Amniotic stem cell (primary cell): ENCODE results near the gene PLEKHJ1.

Experiments used
- DNase-seq: peaks from one replicate; lab custom pipeline; 2025; lab: John Stamatoyannopoulos, UW

PLEKHJ1 gene

GRCh38 chr19:2249010-2249866 is 13.1 kb upstream of the PLEKHJ1 start, which contains the start of gene AMH:
TSS of gene AMH (plus strand) at chr19:2249323. CDS start at chr19:2249333, 10 bp downstream.
- no peak for DNase-seq

GRCh38 chr19:2248136-2249009 is 12.2 kb upstream of the PLEKHJ1 start:
- no peak for DNase-seq

GRCh38 chr19:2247433-2248101 is 11.4 kb upstream of the PLEKHJ1 start:
- DNase-seq: no peak

DNA sequence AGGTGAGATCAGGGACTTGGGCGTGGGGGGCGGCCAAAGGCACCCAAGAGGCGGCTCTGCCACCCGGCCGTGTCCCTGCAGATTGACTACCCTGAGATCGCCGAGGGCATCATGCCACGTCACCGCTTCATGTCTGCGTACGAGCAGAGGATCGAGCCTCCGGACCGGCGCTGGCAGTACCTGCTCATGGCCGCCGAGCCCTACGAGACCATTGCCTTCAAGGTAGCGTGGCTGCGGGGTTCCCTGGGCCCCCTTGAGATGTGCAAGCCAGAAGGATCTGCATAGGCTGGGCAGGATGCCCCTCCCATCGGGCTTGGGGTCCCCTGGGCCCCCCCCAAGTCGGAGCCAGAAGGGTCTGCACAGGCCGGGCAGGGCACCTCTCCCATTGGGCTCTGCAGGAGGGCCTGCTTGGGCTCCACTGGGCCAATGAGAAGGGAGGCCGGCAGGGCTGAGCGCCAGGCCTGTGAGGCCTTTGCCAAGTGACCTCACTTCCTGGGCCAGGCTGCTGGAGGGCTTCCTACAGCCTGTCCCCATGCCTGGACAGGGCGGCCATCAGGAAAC is 10.8 kb upstream of the PLEKHJ1 start:
- DNase-seq: no peak

- DNase-seq: no peak
Measured at GRCh38 chr19:2246014-2246620, 10.0 kb upstream of the PLEKHJ1 start.

DNA sequence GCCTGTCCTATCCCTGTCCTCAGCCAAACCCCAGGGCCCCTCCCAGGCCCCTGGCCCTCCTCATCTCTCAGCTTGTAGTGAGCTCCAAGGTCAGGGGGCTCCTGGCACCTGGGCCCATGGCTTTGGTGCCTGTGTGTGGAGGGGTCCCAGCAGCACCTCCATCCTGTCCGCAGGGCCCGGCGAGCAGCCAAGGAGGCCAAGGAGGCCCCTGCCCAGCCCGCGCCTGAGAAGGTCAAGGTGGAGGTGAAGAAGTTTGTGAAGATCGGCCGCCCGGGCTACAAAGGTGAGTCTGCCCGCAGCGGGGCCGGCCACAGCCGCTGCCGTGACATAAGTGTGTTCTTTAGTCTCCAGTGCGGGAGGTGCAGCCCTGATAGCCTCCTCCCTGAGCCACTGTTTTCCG is 9.1 kb upstream of the PLEKHJ1 start:
- no peak for DNase-seq

DNA sequence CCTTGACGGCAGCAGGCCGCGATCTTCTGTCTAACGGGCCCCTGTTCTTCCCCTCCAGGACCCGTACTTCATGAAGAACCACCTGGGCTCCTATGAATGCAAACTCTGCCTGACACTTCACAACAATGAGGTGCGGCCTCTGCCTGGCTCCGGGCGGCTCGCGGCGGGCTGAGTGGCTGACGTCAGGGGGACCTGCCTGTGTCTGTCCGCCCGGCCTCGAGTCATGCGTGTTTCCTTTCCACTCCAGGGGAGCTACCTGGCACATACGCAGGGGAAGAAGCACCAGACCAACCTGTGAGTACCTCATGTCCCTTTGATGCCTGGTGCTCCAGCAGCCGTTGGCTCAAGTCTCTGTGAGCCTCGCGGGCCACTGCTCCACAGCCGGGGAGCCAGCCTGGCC is 8.4 kb upstream of the PLEKHJ1 start:
- no peak for DNase-seq

- no peak for DNase-seq
Measured at GRCh38 chr19:2244125-2244411, 7.9 kb upstream of the PLEKHJ1 start.

GRCh38 chr19:2243274-2244124 is 7.4 kb upstream of the PLEKHJ1 start:
- DNase-seq: no peak

- DNase-seq: no peak
Measured at GRCh38 chr19:2242816-2243215, 6.7 kb upstream of the PLEKHJ1 start.

DNA sequence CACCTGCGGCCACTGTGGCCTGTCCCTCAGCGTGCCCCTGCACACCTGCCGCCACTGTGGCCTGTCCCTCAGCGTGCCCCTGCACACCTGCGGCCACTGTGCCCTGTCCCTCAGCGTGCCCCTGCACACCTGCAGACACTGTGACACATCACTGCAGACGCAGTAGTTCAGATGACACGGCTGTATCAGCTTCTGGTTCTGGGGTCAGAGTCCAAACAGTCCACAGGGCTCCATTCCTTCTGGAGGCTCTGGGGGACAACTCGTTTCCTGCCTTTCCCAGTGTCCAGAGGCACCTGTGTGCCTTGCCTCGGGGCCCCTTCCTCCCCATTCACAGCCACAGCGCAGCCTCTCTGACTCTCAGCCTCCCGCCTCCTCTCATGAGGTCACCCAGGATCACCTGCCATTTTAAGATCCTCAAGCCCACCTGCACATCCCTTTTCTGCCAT is 6.0 kb upstream of the PLEKHJ1 start:
- no peak for DNase-seq

- DNase-seq: no peak
Measured at GRCh38 chr19:2240881-2241760, 5.0 kb upstream of the PLEKHJ1 start.

- DNase-seq: no peak
Measured at GRCh38 chr19:2239771-2240770, 3.9 kb upstream of the PLEKHJ1 start.

DNA sequence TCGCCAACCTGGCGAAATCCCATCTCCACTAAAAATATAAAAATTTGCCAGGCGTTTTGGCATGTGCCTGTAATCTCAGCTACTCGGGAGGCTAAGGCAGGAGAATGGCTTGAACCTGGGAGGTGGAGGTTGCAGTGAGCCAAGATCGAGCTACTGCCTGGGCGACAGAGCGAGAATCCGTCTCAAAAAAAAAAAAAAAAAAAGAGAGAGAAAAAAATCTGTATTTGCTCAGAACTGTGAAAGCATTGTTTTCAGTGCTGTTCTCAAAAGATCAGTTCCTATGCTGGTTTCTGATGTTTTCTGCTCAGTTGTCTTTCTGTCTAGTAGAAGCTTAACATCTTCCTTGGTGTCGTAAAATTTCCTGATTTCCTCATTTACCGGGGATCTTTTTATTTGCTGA is 3.0 kb upstream of the PLEKHJ1 start:
- no peak for DNase-seq

GRCh38 chr19:2237869-2238153 is 1.7 kb upstream of the PLEKHJ1 start:
- DNase-seq: no peak

DNA sequence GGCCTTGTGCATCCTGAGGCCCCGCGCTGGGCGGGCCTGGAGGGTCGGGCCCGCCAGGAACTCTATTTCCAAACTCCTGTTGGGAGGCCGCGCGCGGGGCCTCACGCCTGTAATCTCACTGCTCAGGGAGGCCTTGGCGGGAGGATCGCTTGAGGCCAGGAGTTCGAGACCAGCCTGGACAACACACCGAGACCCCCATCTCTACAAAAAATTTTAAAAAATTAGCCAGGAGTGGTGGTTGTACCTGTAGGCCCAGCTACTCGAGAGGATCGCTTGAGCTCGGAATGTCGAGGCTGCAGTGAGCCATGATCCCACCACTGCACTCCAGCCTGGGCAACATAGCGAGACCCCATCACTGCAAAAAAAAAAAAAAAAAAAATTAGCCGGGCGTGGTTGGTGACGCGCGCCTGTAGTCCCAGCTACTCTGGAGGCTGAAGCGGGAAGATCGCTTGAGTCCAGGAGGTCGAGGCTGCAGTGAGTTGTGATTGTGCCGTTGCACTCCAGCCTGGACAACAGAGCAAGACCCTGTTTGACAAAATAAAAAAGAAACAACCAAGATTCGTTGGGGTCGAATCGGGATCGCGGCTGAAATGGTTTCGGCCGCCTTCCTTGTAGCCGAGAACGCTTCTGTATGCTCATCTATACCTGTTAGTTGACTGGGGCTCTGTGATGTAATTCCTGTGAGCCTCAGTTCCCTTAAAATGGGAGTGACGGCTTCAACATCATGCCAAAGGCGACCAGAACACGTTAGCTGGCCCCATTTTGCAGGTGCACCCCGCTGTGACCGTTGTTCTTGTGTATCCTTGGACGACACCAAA is 1.1 kb upstream of the PLEKHJ1 start:
- no peak for DNase-seq

DNA sequence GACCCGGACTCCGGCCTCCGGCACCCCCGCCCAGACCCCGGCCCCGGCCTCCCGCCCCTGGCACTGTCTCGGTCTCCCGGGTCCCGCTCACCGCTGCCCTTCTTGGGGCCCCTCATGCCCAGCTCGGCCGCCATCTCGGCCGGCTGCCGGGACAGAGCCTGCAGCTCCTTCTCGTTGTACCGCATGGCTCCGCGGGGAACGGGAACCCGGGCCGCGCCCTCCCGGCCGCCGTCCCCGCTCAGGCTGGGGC is 140 bp downstream of the PLEKHJ1 start:
- DNase-seq: no peak

GRCh38 chr19:2235381-2236063 is 607 bp downstream of the PLEKHJ1 start:
- no peak for DNase-seq
